Skeletal muscle tissue (tissue), 4 donors: ENCODE measurements around the gene FARS2. TPM values are rescaled to one million over a fixed set of nuclear protein-coding genes. Genes with fewer than 3 reads are reported as not detected.

Source experiments
- H3K27ac ChIP-seq: one replicate; pipeline ENCODE4 v1.7.0; 2013; ENCODE audit warnings: mild to moderate bottlenecking, low read depth, low read length, inconsistent platforms
- H3K27me3 ChIP-seq, 3 donors: one replicate each; pipeline ENCODE4 v1.7.0; 2013; ENCODE audit warnings: low read length in 3 of 3; ENCODE audit not compliant: control insufficient read depth in 3 of 3, insufficient read depth in 3 of 3
- H3K36me3 ChIP-seq, 3 donors: one replicate each; pipeline ENCODE4 v1.7.0; 2013; ENCODE audit warnings: low read length in 3 of 3; ENCODE audit not compliant: control insufficient read depth in 3 of 3, insufficient read depth in 3 of 3
- H3K4me1 ChIP-seq, 3 donors: one replicate each; pipeline ENCODE4 v1.7.0; 2013; ENCODE audit warnings: low read length in 3 of 3, mild to moderate bottlenecking in 3 of 3; ENCODE audit not compliant: control insufficient read depth in 3 of 3, insufficient read depth in 3 of 3
- H3K4me3 ChIP-seq, 3 donors: one replicate each; pipeline ENCODE4 v1.7.0; 2013; ENCODE audit warnings: low read length in 3 of 3
- H3K9ac ChIP-seq, 3 donors: one replicate each; pipeline ENCODE4 v1.7.0; 2013; ENCODE audit warnings: low read length in 3 of 3, mild to moderate bottlenecking in 3 of 3, moderate library complexity in 2 of 3, low read depth in 1 of 3
- H3K9me3 ChIP-seq, 3 donors: one replicate each; pipeline ENCODE4 v1.7.0; 2013; ENCODE audit warnings: low read length in 3 of 3; ENCODE audit not compliant: control insufficient read depth in 3 of 3
- total RNA-seq: library from RNA; depleted of rRNA; stranded (reverse); fragments of >200 nt; gene quantifications from one replicate; pipeline ENCODE4 v1.2.3, GENCODE V29; 2014
- donor health status: Osteomylitis.

Gene FARS2
- total RNA-seq, 1 donor from 2014 or later, result 27.7 TPM

GRCh38 chr6:5662797-5663196 lies 401.5 kb downstream of the FARS2 start:
- H3K4me1 ChIP-seq, result no peaks in the 10 kb centered on the region
- H3K9me3 ChIP-seq, result no peaks in the 10 kb centered on the region
- H3K4me3 ChIP-seq, result no peak overlapping the region
- H3K9ac ChIP-seq, result no peak overlapping the region
- no peaks in the 10 kb centered on the region for H3K27me3 ChIP-seq
- no peaks in the 10 kb centered on the region for H3K36me3 ChIP-seq
- no peak overlapping the region for H3K27ac ChIP-seq

GRCh38 chr6:5663259-5663658 lies 401.9 kb downstream of the FARS2 start:
- H3K9me3 ChIP-seq, result no peaks in the 10 kb centered on the region
- no peaks in the 10 kb centered on the region for H3K4me1 ChIP-seq
- H3K4me3 ChIP-seq, result no peak overlapping the region
- H3K36me3 ChIP-seq, result no peaks in the 10 kb centered on the region
- no peaks in the 10 kb centered on the region for H3K27me3 ChIP-seq
- no peak overlapping the region for H3K9ac ChIP-seq
- H3K27ac ChIP-seq, result no peak overlapping the region

DNA sequence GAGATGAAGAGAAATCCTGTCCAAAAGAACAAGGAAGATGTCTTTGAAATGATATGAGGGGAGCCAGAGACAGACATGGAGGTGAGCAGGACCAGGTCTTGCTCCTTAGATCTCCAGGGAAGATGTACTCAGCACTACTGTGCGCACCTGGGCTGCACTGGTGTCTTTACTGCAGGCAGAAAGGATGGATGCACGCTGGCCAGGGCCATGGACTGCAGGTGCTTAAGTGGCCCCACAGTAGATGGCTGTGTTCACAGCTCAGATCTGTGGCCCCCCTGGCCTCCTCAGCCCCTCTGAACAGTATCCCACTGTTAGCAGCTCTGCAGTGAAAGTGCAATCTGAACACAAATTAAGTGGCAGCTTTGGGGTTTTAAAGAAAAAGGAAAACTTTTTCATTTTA lies 402.4 kb downstream of the FARS2 start:
- Histone ChIP-seq H3K4me3 (no peak overlapping the region), H3K27me3 (no peaks in the 10 kb centered on the region), H3K9me3 (no peaks in the 10 kb centered on the region), H3K36me3 (no peaks in the 10 kb centered on the region), H3K9ac (no peak overlapping the region), H3K27ac (no peak overlapping the region), H3K4me1 (no peaks in the 10 kb centered on the region)

GRCh38 chr6:5664149-5664548 lies 402.8 kb downstream of the FARS2 start:
- Histone ChIP-seq H3K9me3 (no peaks in the 10 kb centered on the region), H3K36me3 (no peaks in the 10 kb centered on the region), H3K9ac (no peak overlapping the region), H3K27me3 (no peaks in the 10 kb centered on the region), H3K4me3 (no peak overlapping the region), H3K4me1 (no peaks in the 10 kb centered on the region), H3K27ac (no peak overlapping the region)

GRCh38 chr6:5665173-5665572 lies 403.9 kb downstream of the FARS2 start:
- Histone ChIP-seq H3K27ac (no peak overlapping the region), H3K4me3 (no peak overlapping the region), H3K27me3 (no peaks in the 10 kb centered on the region), H3K36me3 (no peaks in the 10 kb centered on the region), H3K9me3 (no peaks in the 10 kb centered on the region), H3K4me1 (no peaks in the 10 kb centered on the region), H3K9ac (no peak overlapping the region)

DNA sequence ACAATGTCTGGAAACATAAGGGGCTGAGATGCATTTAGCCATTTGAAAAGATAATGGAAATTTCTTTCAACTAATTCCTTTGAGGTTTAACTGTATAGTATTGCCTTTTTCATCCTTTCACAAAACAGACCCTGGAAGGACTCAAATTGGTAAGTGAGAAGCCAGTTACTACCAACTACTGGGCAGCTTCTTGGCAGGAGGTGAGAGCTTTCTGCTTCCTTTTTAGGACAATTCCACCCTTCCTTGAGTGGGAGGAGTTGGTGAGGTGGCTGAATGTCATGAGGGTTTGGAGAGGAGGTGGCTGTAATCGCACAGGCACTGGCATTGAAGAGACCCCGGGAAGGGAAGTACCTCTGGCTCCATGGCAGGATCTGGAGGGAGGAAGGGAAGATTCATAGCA lies 404.4 kb downstream of the FARS2 start:
- H3K4me1 ChIP-seq, result no peaks in the 10 kb centered on the region

DNA sequence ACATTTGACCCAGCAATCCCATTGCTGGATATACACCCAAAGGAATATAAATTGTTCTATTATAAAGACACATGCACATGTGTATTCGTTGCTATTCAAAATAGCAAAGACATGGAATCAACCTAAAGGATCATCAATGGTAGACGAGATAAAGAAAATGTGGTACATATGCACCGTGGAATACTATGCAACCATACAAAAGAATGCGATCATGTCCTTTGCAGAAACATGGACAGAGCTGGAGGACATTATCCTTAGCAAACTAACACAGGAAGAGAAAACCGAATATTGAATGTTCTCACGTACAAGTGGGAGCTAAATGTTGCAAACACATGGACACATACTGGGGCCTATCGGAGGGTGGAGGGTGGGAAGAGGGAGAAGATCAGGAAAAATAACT lies 405.4 kb downstream of the FARS2 start:
- Histone ChIP-seq H3K4me1 (peaks cover 0 to 5% (median 3%) of the 10 kb centered on the region in 3 donors), H3K27me3 (no peaks in the 10 kb centered on the region), H3K9ac (no peak overlapping the region), H3K9me3 (no peaks in the 10 kb centered on the region), H3K27ac (no peak overlapping the region), H3K36me3 (no peaks in the 10 kb centered on the region), H3K4me3 (no peak overlapping the region)

More for the DNA sequence above, 404.4 kb downstream of the FARS2 start:
- Histone ChIP-seq H3K9ac (no peak overlapping the region), H3K9me3 (no peaks in the 10 kb centered on the region), H3K4me3 (no peak overlapping the region), H3K27ac (no peak overlapping the region), H3K27me3 (no peaks in the 10 kb centered on the region), H3K36me3 (no peaks in the 10 kb centered on the region)

DNA sequence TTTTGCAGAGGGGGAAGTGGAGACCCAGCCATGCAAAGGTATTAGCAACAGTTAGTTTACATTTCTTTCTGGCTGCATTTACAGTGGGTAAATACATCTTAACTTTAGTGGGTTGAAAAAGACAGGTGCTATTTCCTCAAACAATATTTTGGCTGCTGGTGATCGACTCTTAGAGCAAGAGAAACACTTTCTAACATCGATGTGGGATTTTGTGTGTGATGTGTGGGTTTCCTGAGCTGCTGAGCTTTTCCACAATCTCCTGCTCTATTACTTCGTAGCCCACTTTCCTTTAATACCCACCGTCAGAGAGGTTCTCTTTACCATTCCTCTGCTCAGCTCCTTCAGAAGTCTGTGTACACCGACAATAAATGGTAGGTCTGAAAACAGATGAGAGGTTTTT lies 406.4 kb downstream of the FARS2 start:
- no peak overlapping the region for H3K27ac ChIP-seq
- peaks cover 5 to 13% (median 13%) of the 10 kb centered on the region in 3 donors for H3K4me1 ChIP-seq
- H3K9me3 ChIP-seq, result no peaks in the 10 kb centered on the region
- H3K27me3 ChIP-seq, result no peaks in the 10 kb centered on the region
- no peak overlapping the region for H3K4me3 ChIP-seq
- no peaks in the 10 kb centered on the region for H3K36me3 ChIP-seq
- no peak overlapping the region for H3K9ac ChIP-seq

GRCh38 chr6:5670381-5670780 lies 409.1 kb downstream of the FARS2 start:
- Histone ChIP-seq H3K4me1 (peaks cover 10 to 30% (median 18%) of the 10 kb centered on the region in 3 donors), H3K36me3 (no peaks in the 10 kb centered on the region), H3K27ac (no peak overlapping the region), H3K27me3 (no peaks in the 10 kb centered on the region), H3K4me3 (no peak overlapping the region), H3K9me3 (no peaks in the 10 kb centered on the region), H3K9ac (no peak overlapping the region)

DNA sequence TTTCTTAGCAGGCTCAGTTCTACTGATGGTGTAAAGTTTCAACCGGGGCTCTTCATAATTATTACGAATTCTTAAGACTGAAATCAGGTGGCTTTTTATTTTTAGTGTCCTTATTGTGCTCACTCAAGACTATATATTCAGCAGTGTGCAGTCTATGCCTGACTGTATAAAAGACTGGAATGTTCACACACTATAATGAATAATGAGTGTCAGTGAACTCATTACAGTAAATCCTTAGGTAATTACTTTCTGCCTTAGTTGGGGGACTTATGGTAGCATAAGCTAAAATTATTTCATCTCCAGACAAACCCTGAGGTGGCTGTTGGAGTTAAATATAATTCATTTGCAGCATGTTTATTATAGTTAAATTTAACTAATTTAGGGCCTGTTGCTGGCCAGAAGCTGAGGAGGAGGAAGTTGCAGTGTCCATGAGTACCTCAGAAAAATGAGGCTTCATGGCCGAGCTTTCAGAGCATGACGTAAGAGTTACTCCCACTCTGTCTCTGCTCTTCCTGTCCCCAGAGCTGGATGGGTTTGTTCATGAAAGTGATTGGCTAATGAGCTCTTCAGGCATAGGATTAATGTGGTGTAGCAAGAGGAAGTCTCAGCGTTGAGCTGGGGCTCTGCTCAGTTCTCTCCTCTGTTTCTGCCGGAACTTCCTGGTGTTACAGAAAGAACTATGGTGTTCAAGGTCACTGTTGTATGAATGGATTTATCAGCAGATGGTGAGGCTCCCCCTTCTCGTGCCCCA lies 409.7 kb downstream of the FARS2 start:
- H3K9me3 ChIP-seq, result no peaks in the 10 kb centered on the region
- no peak overlapping the region for H3K9ac ChIP-seq
- peaks cover 10 to 30% (median 18%) of the 10 kb centered on the region in 3 donors for H3K4me1 ChIP-seq
- H3K27me3 ChIP-seq, result no peaks in the 10 kb centered on the region
- no peak overlapping the region for H3K4me3 ChIP-seq
- no peaks in the 10 kb centered on the region for H3K36me3 ChIP-seq
- no peak overlapping the region for H3K27ac ChIP-seq
